ENCODE measurements around the gene DYRK1B. TPM values are rescaled to one million over a fixed set of nuclear protein-coding genes. Genes with fewer than 3 reads are reported as not detected.

The DYRK1B gene
- total and polyA plus RNA-seq, 2 experiments from 2014 or later: 6.5 to 8.6 TPM

DNA sequence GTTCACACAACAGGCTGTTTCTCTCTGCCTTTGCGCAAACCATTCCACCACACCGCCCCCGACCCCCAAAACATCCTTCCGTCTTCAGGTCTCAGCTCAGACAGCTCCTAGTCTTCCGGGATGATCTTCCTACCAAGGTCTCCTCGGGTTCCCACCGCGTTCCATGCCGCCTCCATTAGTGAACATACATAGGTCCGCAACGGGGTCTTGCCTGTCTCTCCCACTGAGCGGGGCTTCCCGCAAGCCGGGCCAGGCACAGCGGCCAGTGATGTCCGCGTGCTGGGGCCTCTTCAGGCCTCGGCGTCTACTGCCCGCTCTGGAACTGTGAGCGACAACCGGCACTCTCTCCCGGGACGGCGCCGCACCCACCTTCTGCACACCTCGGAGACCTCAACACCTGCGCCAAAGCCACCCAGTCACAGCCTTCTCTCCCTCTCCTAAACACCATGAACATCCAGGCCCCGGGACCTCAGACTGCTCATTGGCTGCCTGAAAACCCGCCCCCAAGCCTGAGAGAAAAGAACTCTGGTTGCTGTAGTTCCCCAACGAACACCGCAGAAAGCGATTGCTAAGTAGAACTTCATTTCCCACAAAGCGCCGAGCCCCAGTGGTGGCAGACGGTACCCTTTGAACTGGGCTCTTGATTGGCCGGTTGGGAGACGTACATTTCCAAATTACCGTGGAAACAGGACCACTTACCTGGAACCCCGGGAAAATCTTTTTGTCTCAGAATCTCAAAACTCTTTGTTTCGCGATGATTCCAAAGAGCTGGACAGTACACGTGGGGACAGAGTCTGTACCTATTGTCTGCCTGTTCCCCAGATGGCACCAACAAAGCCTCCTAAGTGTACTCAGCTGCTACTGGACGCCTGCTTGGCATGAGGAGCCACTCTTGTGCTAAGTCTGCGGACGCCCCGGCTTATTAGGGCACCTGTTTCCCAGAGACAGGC, 9.5 kb downstream of the DYRK1B start:
- Mint-ChIP-seq H3K4me3 (no peak overlapping the region), H3K27ac (peak overlapping the region; percentile 85)
- H3K4me2 ChIP-seq: peak overlapping the region; percentile 98

DNA sequence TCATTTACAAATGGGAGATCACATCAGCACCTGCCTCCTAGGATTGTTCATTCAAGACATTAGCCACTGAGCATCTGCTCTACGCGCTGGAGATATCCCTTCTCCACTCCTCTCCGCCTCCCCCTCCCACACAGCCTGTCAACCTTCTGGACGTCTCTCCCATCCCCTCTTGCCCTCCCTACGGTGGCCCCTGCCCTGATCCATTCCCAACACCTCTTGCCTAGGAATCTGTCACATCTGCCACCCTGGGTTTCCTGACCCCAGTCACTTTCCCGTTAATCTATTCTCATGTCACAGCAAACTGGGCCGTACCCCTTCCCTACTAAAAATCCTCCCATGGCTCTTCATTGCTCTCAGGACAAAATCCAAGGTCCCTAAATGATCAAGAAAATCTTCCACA, 10.3 kb downstream of the DYRK1B start:
- Histone ChIP-seq H3K4me1 (ENCODE audit: insufficient read depth) (peaks cover 4% of the 10 kb centered on the region), H2AFZ (peak overlapping the region; percentile 2; the same call in 1 of the 2 replicates), H3K36me3 (ENCODE audit: insufficient read depth) (no peaks in the 10 kb centered on the region; the same call in 1 of the 2 replicates), H3K4me3 (peak overlapping the region; percentile 80), H3K9me2 (ENCODE audit: insufficient read depth) (no peaks in the 10 kb centered on the region), H3K27me3 (ENCODE audit: insufficient read depth) (no peaks in the 10 kb centered on the region), H3K27ac (ENCODE audit: low read depth) (no peak overlapping the region), H3F3A (replicated peaks; ENCODE audit: low read depth) (no peaks in the 10 kb centered on the region), H3K4me2 (peak overlapping the region; percentile 98), H3K79me2 (replicated peaks; ENCODE audit: insufficient read depth) (no peaks in the 10 kb centered on the region; the same call in 1 of the 2 replicates), H4K20me1 (replicated peaks; ENCODE audit: insufficient read depth) (peaks cover 3% of the 10 kb centered on the region; the same call in 1 of the 2 replicates)
- peaks cover 3% of the 10 kb centered on the region; the same call in 2 of the 3 replicates for H3K4me1 Mint-ChIP-seq
- H3K9me3 Mint-ChIP-seq: no peaks in the 10 kb centered on the region
- H3K27me3 Mint-ChIP-seq (ENCODE audit: insufficient read depth, low read depth, poor library complexity): peaks cover 3% of the 10 kb centered on the region
- no peak overlapping the region for H3K27ac Mint-ChIP-seq
- peaks cover 13% of the 10 kb centered on the region for H3K36me3 Mint-ChIP-seq (ENCODE audit: low read depth)
- peak; percentile 28 for DNase-seq (ENCODE audit: low spot score)
- no peak; the same call in 2 of the 3 replicates for ATAC-seq
- H3K4me3 Mint-ChIP-seq: no peak overlapping the region
- TF ChIP-seq STAT1 (IDR thresholded peaks at IDR 0.05; ENCODE audit: unreplicated experiment) (no peak), POLR2AphosphoS5 (IDR thresholded peaks at IDR 0.05; ENCODE audit: low read depth) (no peak), JUNB (IDR thresholded peaks at IDR 0.05; ENCODE audit: unreplicated experiment) (no peak), ZNF114 (CRISPR knock-in tag; IDR thresholded peaks at IDR 0.05) (no peak), EZH2phosphoT487 (IDR thresholded peaks at IDR 0.05; ENCODE audit: unreplicated experiment) (no peak), NANOG (IDR thresholded peaks at IDR 0.05; ENCODE audit: borderline replicate concordance) (no peak)
- TF ChIP-seq, protein P1, sequence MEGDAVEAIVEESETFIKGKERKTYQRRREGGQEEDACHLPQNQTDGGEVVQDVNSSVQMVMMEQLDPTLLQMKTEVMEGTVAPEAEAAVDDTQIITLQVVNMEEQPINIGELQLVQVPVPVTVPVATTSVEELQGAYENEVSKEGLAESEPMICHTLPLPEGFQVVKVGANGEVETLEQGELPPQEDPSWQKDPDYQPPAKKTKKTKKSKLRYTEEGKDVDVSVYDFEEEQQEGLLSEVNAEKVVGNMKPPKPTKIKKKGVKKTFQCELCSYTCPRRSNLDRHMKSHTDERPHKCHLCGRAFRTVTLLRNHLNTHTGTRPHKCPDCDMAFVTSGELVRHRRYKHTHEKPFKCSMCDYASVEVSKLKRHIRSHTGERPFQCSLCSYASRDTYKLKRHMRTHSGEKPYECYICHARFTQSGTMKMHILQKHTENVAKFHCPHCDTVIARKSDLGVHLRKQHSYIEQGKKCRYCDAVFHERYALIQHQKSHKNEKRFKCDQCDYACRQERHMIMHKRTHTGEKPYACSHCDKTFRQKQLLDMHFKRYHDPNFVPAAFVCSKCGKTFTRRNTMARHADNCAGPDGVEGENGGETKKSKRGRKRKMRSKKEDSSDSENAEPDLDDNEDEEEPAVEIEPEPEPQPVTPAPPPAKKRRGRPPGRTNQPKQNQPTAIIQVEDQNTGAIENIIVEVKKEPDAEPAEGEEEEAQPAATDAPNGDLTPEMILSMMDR (conservative IDR thresholded peaks at IDR 0.05; ENCODE audit: low read depth in 2 of 2): no peak
- TF ChIP-seq, protein P2, sequence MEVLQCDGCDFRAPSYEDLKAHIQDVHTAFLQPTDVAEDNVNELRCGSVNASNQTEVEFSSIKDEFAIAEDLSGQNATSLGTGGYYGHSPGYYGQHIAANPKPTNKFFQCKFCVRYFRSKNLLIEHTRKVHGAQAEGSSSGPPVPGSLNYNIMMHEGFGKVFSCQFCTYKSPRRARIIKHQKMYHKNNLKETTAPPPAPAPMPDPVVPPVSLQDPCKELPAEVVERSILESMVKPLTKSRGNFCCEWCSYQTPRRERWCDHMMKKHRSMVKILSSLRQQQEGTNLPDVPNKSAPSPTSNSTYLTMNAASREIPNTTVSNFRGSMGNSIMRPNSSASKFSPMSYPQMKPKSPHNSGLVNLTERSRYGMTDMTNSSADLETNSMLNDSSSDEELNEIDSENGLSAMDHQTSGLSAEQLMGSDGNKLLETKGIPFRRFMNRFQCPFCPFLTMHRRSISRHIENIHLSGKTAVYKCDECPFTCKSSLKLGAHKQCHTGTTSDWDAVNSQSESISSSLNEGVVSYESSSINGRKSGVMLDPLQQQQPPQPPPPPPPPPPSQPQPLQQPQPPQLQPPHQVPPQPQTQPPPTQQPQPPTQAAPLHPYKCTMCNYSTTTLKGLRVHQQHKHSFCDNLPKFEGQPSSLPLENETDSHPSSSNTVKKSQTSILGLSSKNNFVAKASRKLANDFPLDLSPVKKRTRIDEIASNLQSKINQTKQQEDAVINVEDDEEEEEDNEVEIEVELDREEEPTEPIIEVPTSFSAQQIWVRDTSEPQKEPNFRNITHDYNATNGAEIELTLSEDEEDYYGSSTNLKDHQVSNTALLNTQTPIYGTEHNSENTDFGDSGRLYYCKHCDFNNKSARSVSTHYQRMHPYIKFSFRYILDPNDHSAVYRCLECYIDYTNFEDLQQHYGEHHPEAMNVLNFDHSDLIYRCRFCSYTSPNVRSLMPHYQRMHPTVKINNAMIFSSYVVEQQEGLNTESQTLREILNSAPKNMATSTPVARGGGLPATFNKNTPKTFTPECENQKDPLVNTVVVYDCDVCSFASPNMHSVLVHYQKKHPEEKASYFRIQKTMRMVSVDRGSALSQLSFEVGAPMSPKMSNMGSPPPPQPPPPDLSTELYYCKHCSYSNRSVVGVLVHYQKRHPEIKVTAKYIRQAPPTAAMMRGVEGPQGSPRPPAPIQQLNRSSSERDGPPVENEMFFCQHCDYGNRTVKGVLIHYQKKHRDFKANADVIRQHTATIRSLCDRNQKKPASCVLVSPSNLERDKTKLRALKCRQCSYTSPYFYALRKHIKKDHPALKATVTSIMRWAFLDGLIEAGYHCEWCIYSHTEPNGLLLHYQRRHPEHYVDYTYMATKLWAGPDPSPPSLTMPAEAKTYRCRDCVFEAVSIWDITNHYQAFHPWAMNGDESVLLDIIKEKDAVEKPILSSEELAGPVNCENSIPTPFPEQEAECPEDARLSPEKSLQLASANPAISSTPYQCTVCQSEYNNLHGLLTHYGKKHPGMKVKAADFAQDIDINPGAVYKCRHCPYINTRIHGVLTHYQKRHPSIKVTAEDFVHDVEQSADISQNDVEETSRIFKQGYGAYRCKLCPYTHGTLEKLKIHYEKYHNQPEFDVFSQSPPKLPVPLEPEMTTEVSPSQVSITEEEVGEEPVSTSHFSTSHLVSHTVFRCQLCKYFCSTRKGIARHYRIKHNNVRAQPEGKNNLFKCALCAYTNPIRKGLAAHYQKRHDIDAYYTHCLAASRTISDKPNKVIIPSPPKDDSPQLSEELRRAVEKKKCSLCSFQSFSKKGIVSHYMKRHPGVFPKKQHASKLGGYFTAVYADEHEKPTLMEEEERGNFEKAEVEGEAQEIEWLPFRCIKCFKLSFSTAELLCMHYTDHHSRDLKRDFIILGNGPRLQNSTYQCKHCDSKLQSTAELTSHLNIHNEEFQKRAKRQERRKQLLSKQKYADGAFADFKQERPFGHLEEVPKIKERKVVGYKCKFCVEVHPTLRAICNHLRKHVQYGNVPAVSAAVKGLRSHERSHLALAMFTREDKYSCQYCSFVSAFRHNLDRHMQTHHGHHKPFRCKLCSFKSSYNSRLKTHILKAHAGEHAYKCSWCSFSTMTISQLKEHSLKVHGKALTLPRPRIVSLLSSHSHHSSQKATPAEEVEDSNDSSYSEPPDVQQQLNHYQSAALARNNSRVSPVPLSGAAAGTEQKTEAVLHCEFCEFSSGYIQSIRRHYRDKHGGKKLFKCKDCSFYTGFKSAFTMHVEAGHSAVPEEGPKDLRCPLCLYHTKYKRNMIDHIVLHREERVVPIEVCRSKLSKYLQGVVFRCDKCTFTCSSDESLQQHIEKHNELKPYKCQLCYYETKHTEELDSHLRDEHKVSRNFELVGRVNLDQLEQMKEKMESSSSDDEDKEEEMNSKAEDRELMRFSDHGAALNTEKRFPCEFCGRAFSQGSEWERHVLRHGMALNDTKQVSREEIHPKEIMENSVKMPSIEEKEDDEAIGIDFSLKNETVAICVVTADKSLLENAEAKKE (CRISPR knock-in tag; IDR thresholded peaks at IDR 0.05): no peak

More for the DNA sequence above, 9.5 kb downstream of the DYRK1B start:
- Histone ChIP-seq H3K27ac (ENCODE audit: low read depth) (no peak overlapping the region), H3K36me3 (ENCODE audit: insufficient read depth) (no peaks in the 10 kb centered on the region; the same call in 1 of the 2 replicates), H2AFZ (peak overlapping the region; percentile 2), H3K9me2 (ENCODE audit: insufficient read depth) (no peaks in the 10 kb centered on the region), H3K4me3 (peak overlapping the region; percentile 80), H3F3A (replicated peaks; ENCODE audit: low read depth) (no peaks in the 10 kb centered on the region), H4K20me1 (replicated peaks; ENCODE audit: insufficient read depth) (peaks cover 3% of the 10 kb centered on the region; the same call in 1 of the 2 replicates), H3K4me1 (ENCODE audit: insufficient read depth) (peaks cover 4% of the 10 kb centered on the region), H3K79me2 (replicated peaks; ENCODE audit: insufficient read depth) (no peaks in the 10 kb centered on the region; the same call in 1 of the 2 replicates), H3K27me3 (ENCODE audit: insufficient read depth) (no peaks in the 10 kb centered on the region)
- Mint-ChIP-seq H3K4me1 (peaks cover 3% of the 10 kb centered on the region), H3K27me3 (ENCODE audit: insufficient read depth, low read depth, poor library complexity) (peaks cover 3% of the 10 kb centered on the region), H3K9me3 (no peaks in the 10 kb centered on the region), H3K36me3 (ENCODE audit: low read depth) (peaks cover 20% of the 10 kb centered on the region)
- peak; percentile 79 for TF ChIP-seq POLR2AphosphoS5 (IDR thresholded peaks at IDR 0.05; ENCODE audit: low read depth)
- no peak for TF ChIP-seq JUNB (IDR thresholded peaks at IDR 0.05; ENCODE audit: unreplicated experiment)
- TF ChIP-seq, protein P3, sequence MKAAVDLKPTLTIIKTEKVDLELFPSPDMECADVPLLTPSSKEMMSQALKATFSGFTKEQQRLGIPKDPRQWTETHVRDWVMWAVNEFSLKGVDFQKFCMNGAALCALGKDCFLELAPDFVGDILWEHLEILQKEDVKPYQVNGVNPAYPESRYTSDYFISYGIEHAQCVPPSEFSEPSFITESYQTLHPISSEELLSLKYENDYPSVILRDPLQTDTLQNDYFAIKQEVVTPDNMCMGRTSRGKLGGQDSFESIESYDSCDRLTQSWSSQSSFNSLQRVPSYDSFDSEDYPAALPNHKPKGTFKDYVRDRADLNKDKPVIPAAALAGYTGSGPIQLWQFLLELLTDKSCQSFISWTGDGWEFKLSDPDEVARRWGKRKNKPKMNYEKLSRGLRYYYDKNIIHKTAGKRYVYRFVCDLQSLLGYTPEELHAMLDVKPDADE (IDR thresholded peaks at IDR 0.05): peak; percentile 90
- ATAC-seq (peak; percentile 98), DNase-seq (ENCODE audit: low spot score) (peak; percentile 99)

Measured in GM23338 (cell line).